ENCODE results near the gene HIVEP3.

DNA sequence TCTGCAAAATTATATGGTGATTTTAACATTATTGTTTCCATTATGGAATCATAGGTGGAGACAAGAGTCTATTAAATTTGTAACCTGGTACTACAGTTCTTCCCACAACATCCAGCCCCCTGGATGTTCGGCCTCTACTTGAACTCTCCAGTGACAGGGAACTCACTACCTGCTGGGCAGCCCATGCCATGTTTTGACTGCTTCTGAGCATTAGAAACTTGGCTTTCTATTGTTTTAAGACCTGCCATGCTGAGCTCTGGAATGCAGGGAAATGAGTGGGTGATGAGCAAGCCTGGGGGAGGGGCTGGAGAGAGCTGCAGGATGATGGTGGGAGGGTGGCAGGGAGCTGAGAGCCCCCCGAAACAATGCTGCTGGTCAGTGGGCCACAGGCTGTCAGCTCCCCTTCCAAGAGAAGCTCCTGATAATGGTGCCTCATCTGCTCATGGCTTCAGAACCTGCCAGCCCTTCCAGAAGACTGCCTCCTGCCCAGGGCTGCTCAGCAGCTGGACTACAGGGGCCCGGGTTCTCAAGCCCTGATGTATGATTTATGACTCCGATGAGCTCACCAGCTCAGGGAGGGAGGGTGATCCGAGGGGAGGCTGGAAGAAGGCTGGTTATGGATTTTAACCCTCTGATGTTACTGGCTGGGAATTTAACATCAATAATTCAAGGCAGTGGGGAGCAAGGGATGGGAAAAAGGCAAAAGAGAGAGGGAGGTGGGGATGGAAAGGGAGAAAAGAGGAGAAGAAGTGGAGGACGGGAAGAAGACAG is 205.0 kb downstream of the HIVEP3 start:
- TF ChIP-seq, protein P1, sequence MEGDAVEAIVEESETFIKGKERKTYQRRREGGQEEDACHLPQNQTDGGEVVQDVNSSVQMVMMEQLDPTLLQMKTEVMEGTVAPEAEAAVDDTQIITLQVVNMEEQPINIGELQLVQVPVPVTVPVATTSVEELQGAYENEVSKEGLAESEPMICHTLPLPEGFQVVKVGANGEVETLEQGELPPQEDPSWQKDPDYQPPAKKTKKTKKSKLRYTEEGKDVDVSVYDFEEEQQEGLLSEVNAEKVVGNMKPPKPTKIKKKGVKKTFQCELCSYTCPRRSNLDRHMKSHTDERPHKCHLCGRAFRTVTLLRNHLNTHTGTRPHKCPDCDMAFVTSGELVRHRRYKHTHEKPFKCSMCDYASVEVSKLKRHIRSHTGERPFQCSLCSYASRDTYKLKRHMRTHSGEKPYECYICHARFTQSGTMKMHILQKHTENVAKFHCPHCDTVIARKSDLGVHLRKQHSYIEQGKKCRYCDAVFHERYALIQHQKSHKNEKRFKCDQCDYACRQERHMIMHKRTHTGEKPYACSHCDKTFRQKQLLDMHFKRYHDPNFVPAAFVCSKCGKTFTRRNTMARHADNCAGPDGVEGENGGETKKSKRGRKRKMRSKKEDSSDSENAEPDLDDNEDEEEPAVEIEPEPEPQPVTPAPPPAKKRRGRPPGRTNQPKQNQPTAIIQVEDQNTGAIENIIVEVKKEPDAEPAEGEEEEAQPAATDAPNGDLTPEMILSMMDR (IDR thresholded peaks at IDR 0.05) = no peak
- TF ChIP-seq POLR2A (IDR thresholded peaks at IDR 0.05) = no peak
